ENCODE results near the gene EXO5.
"Not testable (repeated sequence)": the region's sequence is repeated elsewhere in the genome, so short reads cannot be mapped to it uniquely, and the experiment has no call there.

EXO5 gene

GRCh38 chr1:40553017-40553416, 44.5 kb downstream of the EXO5 start:
- DNase-seq (ENCODE audit: low read depth), result no peak

- DNase-seq (ENCODE audit: low read depth), result not testable (repeated sequence)
Observed at GRCh38 chr1:40554807-40555206, 46.2 kb downstream of the EXO5 start.

- DNase-seq (ENCODE audit: low read depth), result no peak
Observed at GRCh38 chr1:40556121-40556520, 47.6 kb downstream of the EXO5 start.

- DNase-seq (ENCODE audit: low read depth), result not testable (repeated sequence)
Observed at GRCh38 chr1:40558241-40558640, 49.7 kb downstream of the EXO5 start.

GRCh38 chr1:40562185-40562584, 53.6 kb downstream of the EXO5 start:
- no peak for DNase-seq (ENCODE audit: low read depth)

- no peak for DNase-seq (ENCODE audit: low read depth)
Observed at GRCh38 chr1:40563266-40563665, 54.7 kb downstream of the EXO5 start.

GRCh38 chr1:40564506-40564905, 55.9 kb downstream of the EXO5 start:
- DNase-seq (ENCODE audit: low read depth), result no peak

- DNase-seq (ENCODE audit: low read depth), result no peak
Observed at GRCh38 chr1:40564913-40565312, 56.3 kb downstream of the EXO5 start.

Data from activated T-cell treated with anti-CD3 and anti-CD28 coated beads for 24 hours (primary cell).